Testis (tissue), 2 donors: ENCODE data around the gene DDX31.

Source experiments
- POLR2A ChIP-seq: fragments of 450-650 bp; IDR thresholded peaks from one replicate; pipeline ENCODE4 v1.6.1; 2017; ENCODE audit warnings: antibody characterized with exemption, mild to moderate bottlenecking, moderate library complexity
- TF ChIP-seq, protein P1 (sequence below), 3 experiments: fragments of 450-650 bp in 2 of 3; fragments of 200-600 bp in 1 of 3; sonication (generic) in 1 of 3; IDR thresholded peaks; one replicate each; pipeline ENCODE4 v1.5.1; 2016 to 2019; ENCODE audit warnings: antibody characterized with exemption in 3 of 3, mild to moderate bottlenecking in 2 of 3, moderate library complexity in 1 of 3

DNA sequence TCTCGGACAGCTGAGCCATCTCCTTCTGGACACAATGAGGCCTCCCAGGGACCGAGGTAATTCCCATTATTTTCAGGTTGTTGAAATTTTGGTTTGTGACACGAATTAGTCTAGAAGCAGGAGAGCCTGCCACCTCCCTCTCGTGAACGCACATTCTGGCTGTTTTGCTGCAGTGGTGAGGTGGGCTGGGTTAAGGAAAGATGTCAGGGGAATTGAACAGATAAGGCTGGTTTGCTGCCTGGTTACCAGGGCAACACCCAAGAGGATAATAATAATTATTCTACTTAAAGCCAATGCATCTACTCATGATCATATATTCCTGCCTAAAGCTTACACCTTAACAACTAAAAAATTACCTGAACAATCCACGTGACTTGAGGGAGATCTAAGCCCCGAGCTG is 38.1 kb downstream of the DDX31 start:
- TF ChIP-seq, protein P1, sequence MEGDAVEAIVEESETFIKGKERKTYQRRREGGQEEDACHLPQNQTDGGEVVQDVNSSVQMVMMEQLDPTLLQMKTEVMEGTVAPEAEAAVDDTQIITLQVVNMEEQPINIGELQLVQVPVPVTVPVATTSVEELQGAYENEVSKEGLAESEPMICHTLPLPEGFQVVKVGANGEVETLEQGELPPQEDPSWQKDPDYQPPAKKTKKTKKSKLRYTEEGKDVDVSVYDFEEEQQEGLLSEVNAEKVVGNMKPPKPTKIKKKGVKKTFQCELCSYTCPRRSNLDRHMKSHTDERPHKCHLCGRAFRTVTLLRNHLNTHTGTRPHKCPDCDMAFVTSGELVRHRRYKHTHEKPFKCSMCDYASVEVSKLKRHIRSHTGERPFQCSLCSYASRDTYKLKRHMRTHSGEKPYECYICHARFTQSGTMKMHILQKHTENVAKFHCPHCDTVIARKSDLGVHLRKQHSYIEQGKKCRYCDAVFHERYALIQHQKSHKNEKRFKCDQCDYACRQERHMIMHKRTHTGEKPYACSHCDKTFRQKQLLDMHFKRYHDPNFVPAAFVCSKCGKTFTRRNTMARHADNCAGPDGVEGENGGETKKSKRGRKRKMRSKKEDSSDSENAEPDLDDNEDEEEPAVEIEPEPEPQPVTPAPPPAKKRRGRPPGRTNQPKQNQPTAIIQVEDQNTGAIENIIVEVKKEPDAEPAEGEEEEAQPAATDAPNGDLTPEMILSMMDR (IDR thresholded peaks at IDR 0.05): no peak
- no peak for TF ChIP-seq POLR2A
